Skeletal muscle satellite cell (primary cell): ENCODE measurements around the gene AKAP9.
"Not testable (repeated sequence)": the region's sequence is repeated elsewhere in the genome, so short reads cannot be mapped to it uniquely, and the experiment has no call there.

Source experiments
- H3K27me3 ChIP-seq: 2 replicates; pipeline ENCODE4 v1.7.0; 2013; ENCODE audit warnings: low read length; ENCODE audit not compliant: control insufficient read depth, insufficient read depth
- H3K36me3 ChIP-seq: 2 replicates; pipeline ENCODE4 v1.7.0; 2013; ENCODE audit warnings: mild to moderate bottlenecking, control low read depth, low read length; ENCODE audit not compliant: insufficient read depth
- H3K4me1 ChIP-seq: 2 replicates; pipeline ENCODE4 v1.7.0; 2013; ENCODE audit warnings: low read length; ENCODE audit not compliant: control insufficient read depth, insufficient read depth
- H3K4me2 ChIP-seq: 2 replicates; pipeline ENCODE4 v1.7.0; 2013; ENCODE audit warnings: mild to moderate bottlenecking, low read length
- H3K4me3 ChIP-seq: 2 replicates; pipeline ENCODE4 v1.7.0; 2013; ENCODE audit warnings: low read length
- H3K9ac ChIP-seq: 2 replicates; pipeline ENCODE4 v1.7.0; 2013; ENCODE audit warnings: mild to moderate bottlenecking, low read depth, low read length, moderate library complexity
- H3K9me3 ChIP-seq: replicated peaks from 2 replicates; pipeline ENCODE4 v1.7.0; 2013; ENCODE audit warnings: mild to moderate bottlenecking, control low read depth, low read length

Gene AKAP9

DNA sequence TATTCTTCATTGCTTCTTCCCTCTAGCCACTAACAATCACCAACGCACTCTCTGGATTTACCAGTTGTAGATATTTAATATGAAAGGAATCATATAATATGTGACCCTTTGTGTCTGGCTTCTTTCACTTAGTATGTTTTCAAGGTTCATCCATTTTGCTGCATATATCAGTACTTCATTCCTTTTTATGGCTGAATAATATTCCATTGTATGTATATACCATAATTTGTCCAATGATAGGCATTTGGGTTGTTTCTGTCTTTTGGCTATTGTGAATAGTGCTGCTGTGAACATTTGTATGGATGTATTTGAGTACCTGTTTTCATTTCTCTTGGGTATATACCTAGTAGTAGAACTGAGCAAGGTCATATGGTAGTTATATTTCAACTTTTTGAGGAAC, 7.3 kb downstream of the AKAP9 start:
- H3K4me1 ChIP-seq, result peaks cover 4% of the 10 kb centered on the region
- H3K9me3 ChIP-seq, result no peaks in the 10 kb centered on the region
- no peaks in the 10 kb centered on the region for H3K27me3 ChIP-seq
- H3K4me3 ChIP-seq, result no peak overlapping the region
- no peak overlapping the region for H3K4me2 ChIP-seq
- H3K36me3 ChIP-seq, result peaks cover 4% of the 10 kb centered on the region
- no peak overlapping the region for H3K9ac ChIP-seq

- Histone ChIP-seq H3K36me3 (peaks cover 4% of the 10 kb centered on the region), H3K27me3 (no peaks in the 10 kb centered on the region), H3K9me3 (no peaks in the 10 kb centered on the region), H3K4me3 (no peak overlapping the region), H3K4me1 (peaks cover 9% of the 10 kb centered on the region), H3K4me2 (no peak overlapping the region), H3K9ac (no peak overlapping the region)
These were observed 8.8 kb downstream of the AKAP9 start for GRCh38 chr7:91949221-91950009.

DNA sequence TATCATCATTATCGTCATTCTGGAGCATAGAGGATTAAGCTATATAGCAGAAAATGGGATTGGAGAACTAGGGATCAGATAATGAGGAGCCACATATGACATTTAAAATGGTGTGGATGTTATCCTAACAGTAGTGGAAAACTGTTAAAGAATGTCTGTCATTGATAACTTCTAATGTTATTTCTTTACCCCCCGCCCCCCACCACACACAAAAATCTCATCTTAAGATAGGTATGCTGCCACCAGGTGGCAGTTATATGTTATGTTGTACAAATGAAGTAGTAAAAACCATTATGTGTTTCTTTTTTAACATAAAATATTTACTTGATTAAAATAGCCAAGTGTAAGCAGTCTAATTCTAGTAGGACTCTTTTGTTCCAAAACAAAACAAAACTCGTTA, 13.0 kb downstream of the AKAP9 start:
- Histone ChIP-seq H3K4me2 (no peak overlapping the region), H3K36me3 (no peaks in the 10 kb centered on the region), H3K4me3 (no peak overlapping the region), H3K9me3 (no peaks in the 10 kb centered on the region), H3K4me1 (peaks cover 6% of the 10 kb centered on the region), H3K9ac (no peak overlapping the region), H3K27me3 (no peaks in the 10 kb centered on the region)

DNA sequence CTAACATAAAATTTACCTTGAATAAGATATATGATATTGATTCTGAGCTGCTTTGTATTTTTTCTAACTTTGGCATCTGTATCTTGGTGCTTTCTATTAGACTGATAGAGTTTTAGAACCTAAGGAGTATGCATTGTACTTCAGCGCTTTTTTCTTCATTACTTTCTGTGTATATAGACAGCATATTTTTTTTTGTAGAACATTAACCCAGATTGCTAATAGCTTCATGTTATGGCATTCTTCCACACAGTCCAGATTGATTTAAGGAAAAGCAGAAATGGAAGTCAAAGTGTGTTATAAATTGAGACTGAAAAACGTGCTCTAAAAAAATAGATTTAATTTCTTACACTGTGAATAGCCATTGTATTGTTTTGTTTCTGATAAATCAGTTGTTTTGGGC, 15.8 kb downstream of the AKAP9 start:
- H3K9ac ChIP-seq, H3K4me2 ChIP-seq, H3K4me3 ChIP-seq, H3K9me3 ChIP-seq, H3K36me3 ChIP-seq, H3K4me1 ChIP-seq, H3K27me3 ChIP-seq: not testable (repeated sequence)

DNA sequence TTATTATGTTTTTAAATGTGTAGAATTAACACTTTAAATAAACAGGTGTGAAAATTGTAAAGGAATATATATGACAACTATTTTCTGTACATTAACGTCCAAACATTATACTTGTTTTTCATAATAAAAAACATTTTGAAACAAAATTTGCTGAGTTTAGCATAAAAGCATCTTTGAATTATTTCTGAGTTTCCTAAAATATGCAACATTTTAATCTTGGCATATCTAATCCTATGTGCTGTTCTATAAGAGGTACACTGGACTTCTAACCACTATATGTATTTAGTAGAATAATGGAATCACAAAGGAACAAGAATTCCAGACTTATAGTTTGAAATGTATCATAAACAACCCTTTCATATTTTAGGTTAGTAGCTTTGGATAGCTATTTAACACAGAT, 16.6 kb downstream of the AKAP9 start:
- Histone ChIP-seq H3K27me3 (no peaks in the 10 kb centered on the region), H3K36me3 (no peaks in the 10 kb centered on the region), H3K9me3 (no peaks in the 10 kb centered on the region), H3K4me3 (no peak overlapping the region), H3K4me2 (no peak overlapping the region), H3K9ac (no peak overlapping the region), H3K4me1 (peaks cover 6% of the 10 kb centered on the region)

DNA sequence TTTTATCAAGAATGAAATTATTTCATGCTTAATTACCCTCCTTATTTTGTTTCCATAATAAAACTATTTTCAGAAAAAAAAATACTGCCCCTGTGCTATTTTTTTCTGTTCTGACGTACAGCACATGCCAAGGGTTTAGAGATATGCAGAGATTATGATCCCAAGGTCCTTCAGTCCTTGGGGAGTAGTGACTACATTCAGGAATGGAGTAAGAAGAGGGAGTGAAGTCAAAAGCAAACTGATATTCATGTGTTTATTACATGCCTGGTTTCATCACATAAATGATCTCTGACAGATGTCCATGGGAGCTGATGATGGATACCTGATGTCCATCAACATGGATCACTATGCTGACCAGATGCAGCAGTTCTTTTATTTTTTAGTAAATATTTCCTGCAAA, 17.2 kb downstream of the AKAP9 start:
- Histone ChIP-seq H3K9me3 (no peaks in the 10 kb centered on the region), H3K27me3 (no peaks in the 10 kb centered on the region), H3K4me2 (no peak overlapping the region), H3K9ac (no peak overlapping the region), H3K4me1 (peaks cover 6% of the 10 kb centered on the region), H3K36me3 (no peaks in the 10 kb centered on the region), H3K4me3 (no peak overlapping the region)

GRCh38 chr7:91959023-91959422, 18.4 kb downstream of the AKAP9 start:
- Histone ChIP-seq H3K27me3 (no peaks in the 10 kb centered on the region), H3K36me3 (no peaks in the 10 kb centered on the region), H3K4me2 (no peak overlapping the region)

GRCh38 chr7:91961816-91962215, 21.2 kb downstream of the AKAP9 start:
- no peaks in the 10 kb centered on the region for H3K4me1 ChIP-seq
- no peaks in the 10 kb centered on the region for H3K27me3 ChIP-seq
- H3K9ac ChIP-seq, result no peak overlapping the region
- H3K9me3 ChIP-seq, result no peaks in the 10 kb centered on the region
- no peak overlapping the region for H3K4me3 ChIP-seq
- H3K4me2 ChIP-seq, result no peak overlapping the region
- H3K36me3 ChIP-seq, result no peaks in the 10 kb centered on the region

More at GRCh38 chr7:91959023-91959422, 18.4 kb downstream of the AKAP9 start:
- Histone ChIP-seq H3K9ac (no peak overlapping the region), H3K4me3 (no peak overlapping the region), H3K4me1 (no peaks in the 10 kb centered on the region), H3K9me3 (no peaks in the 10 kb centered on the region)

GRCh38 chr7:91962419-91962818, 21.8 kb downstream of the AKAP9 start:
- Histone ChIP-seq H3K4me2 (no peak overlapping the region), H3K36me3 (no peaks in the 10 kb centered on the region), H3K4me1 (no peaks in the 10 kb centered on the region)

GRCh38 chr7:91967513-91967912, 26.9 kb downstream of the AKAP9 start:
- not testable (repeated sequence) for H3K4me1 ChIP-seq, H3K4me2 ChIP-seq, H3K27me3 ChIP-seq, H3K36me3 ChIP-seq, H3K9ac ChIP-seq, H3K9me3 ChIP-seq, H3K4me3 ChIP-seq

More at GRCh38 chr7:91962419-91962818, 21.8 kb downstream of the AKAP9 start:
- H3K9me3 ChIP-seq, result no peaks in the 10 kb centered on the region
- no peak overlapping the region for H3K4me3 ChIP-seq
- H3K27me3 ChIP-seq, result no peaks in the 10 kb centered on the region
- no peak overlapping the region for H3K9ac ChIP-seq

DNA sequence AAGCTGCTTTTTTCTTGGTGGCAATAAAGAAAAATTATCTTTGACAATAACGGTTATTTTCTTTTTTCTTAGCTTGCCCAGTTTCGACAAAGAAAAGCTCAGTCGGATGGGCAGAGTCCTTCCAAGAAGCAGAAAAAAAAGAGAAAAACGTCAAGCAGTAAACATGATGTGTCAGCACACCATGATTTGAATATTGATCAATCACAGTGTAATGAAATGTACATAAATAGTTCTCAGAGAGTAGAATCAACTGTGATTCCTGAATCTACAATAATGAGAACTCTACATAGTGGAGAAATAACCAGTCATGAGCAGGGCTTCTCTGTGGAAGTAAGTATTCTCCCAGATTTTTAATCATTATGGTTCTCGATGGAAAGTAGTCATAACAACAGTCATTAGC, 33.0 kb downstream of the AKAP9 start:
- Histone ChIP-seq H3K27me3 (no peaks in the 10 kb centered on the region), H3K4me2 (no peak overlapping the region), H3K9me3 (no peaks in the 10 kb centered on the region), H3K4me3 (no peak overlapping the region), H3K9ac (no peak overlapping the region), H3K4me1 (peaks cover 3% of the 10 kb centered on the region), H3K36me3 (no peaks in the 10 kb centered on the region)

DNA sequence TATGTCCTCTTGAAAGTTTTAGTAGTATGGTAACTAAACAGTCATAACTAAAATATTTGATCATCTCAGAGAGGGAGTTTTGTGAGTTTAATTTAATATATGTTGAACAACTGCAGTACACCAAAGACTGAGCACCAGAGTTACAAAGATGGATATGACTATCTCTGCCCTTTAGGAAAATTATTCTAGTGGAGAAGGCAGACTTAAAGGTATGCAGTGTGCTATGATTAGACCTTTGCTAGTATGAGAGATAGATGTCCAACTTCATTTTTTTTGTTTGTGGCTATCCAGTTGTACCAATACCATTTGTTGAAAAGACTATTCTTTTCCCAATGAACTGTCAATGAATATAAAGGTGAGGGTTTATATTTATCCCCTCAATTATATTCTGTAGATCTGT, 33.4 kb downstream of the AKAP9 start:
- Histone ChIP-seq H3K4me2 (no peak overlapping the region), H3K27me3 (no peaks in the 10 kb centered on the region), H3K4me3 (no peak overlapping the region), H3K9ac (no peak overlapping the region), H3K4me1 (peaks cover 3% of the 10 kb centered on the region), H3K9me3 (no peaks in the 10 kb centered on the region), H3K36me3 (no peaks in the 10 kb centered on the region)
